Right renal pelvis (tissue), 4 donors: ENCODE results near the gene SARNP. TPM values are rescaled to one million over a fixed set of nuclear protein-coding genes. Genes with fewer than 3 reads are reported as not detected.
"Not testable (repeated sequence)": the region's sequence is repeated elsewhere in the genome, so short reads cannot be mapped to it uniquely, and the experiment has no call there.

Experiments used
- DNase-seq, 4 donors: peaks; one replicate each; pipeline ENCODE4 v3.0.0-alpha.2; 2013; ENCODE audit warnings: low read depth in 4 of 4, low spot score in 3 of 4, missing footprints in 1 of 4
- polyA plus RNA-seq, 4 donors: library from polyadenylated mRNA; unstranded; fragments of 120-200 nt; gene quantifications; one replicate each; pipeline ENCODE4 v1.2.1, GENCODE V29; 2013; ENCODE audit not compliant: insufficient read length in 4 of 4

The SARNP gene
- 100 to 1,000 TPM; 115 to 128 (median 124) TPM for polyA plus RNA-seq

DNA sequence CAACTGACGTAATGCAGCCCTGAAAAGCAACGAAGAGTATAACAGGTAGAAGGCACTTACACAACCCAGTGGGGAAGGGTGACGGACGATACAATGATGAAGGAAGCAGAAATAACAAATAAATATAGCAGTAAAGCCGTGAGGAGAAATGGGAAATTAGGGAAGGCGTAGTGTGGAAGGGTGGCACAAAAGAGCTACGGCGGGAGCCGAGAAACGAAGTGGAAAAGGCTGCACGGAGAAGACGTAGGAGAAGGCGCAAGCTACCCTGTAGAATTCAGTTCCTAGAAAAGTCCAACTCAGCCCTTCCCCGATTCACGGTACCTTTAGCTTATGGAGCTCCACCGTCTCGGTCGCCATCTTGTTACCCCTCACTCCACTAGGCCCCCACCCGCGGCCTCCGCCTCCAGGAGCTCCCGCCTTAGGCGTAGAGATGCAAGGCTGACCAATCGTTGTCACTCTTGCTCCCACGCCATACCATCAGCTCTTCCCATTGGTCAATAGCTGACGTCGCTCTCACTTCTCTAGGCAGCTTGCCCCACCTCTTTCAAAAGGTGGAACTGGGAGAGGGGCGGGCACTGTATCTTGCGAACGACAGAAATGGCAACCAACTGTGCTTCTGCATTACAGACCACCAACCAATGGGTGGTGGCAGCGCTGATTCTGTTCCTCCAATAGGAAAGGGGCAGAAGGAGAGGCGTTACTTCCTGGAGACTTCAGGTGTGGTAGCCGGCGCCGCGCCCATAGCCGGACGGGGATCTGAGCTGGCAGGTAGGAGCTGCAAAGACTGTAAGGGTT lies at the start of gene SARNP, which contains the start of gene ORMDL2:
TSS of gene SARNP (minus strand) at position 380 of the 795 bp plus-strand sequence. CDS start at position 357, 23 bp downstream.
TSS of gene ORMDL2 (plus strand) at position 697 of the 795 bp plus-strand sequence. CDS start 959 bp downstream, outside the sequence.
- DNase-seq, result peak; percentile 96 to 100 (median 100)

DNA sequence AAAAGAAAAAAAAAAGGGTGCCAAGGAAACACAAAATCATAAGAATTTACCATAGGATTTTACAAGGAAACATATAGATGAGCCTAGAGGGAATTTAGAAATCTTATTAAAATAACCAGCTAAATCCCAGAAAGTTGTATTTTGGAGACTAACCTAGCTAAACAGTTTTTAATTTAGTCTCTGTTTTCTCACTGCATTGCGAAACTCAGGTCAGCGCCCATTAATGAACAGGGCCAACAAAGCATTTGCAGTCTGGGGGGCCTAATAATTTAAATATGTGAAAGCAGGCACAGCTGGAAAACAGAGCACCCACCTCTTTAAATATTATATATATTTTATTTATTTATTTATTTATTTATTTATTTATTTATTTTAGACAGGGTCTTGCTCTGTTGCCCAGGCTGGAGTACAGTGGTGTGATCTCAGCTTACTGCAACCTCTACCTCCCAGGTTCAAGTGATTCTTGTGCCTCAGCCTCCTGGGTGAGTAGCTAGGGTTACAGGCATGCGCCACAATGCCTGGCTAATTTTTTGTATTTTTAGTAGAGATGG lies 49.0 kb upstream of the SARNP start:
- DNase-seq, result not testable (repeated sequence)

- DNase-seq, result no peak
These were observed 47.8 kb upstream of the SARNP start for GRCh38 chr12:55865327-55865726.

DNA sequence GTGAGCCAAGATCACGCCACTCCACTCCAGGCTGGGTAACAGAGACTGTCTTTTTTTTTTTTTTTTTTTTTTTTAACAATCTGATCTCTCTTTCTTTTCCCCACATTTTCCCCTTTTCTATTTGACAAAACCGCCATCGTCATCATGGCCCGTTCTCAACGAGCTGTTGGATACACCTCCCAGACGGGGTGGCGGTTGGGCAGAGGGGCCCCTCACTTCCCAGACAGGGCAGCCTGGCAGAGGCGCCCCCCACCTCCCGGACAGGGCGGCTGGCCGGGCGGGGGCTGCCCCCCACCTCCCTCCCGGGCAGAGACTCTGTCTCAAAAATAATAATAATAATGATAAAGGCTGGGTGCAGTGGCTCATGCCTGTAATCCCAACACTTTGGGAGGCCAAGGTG lies 45.4 kb upstream of the SARNP start:
- not testable (repeated sequence) for DNase-seq

GRCh38 chr12:55862286-55862685 lies 44.8 kb upstream of the SARNP start:
- DNase-seq, result no peak

- no peak for DNase-seq
These were observed 44.3 kb upstream of the SARNP start for GRCh38 chr12:55861871-55862270.

DNA sequence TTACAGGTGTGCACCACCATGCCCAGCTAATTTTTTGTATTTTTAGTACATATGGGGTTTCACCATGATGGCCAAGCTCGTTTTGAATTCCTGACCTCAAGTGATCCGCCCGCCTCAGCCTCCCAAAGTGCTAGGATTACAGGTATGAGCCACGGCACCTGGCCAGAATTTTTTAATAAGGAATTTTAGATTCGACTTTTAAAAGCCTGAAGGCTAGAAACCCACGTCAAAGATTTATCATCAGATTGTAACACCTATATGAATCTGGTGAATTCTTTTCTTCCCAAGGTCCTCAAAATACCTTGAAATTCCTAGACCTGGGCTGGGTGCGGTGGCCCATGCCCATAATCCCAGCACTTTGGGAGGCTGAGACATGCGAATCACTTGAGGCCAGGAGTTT lies 43.9 kb upstream of the SARNP start:
- no peak for DNase-seq

DNA sequence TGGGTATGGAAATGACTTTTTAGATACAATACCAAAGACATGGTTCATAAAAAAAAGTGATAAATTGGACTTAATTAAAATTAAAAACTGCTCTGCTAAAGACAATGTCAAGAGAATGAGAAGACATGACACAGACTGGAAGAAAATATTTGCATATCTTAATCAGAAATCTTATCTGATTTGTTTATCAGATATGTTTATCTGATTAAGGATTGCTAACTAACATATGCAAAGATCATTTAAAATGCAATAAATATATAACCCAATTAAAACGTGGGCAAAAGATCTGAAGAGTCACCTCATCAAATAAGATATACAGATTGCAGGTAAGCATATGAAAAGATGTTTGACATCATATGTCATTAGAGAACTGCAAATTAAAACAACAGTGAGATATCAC lies 35.2 kb upstream of the SARNP start:
- DNase-seq, result no peak

DNA sequence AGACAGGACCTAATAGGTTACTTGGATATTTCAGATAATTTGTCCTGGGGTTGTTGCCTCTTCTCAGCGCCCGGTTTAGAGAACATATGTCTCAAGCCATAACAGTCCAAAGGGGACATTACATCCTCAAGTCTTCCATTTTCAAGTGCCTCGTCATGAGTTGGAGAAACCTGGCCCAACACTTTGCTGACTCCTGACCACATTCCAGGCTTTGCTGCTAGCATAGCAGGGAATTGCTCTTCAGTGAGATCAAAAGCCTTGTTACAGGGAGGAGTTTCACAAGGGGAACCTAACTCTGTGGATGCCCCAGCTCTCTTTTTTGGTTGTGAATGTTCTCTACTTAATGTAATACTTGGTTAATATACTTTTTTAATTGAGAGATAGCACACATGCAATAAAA lies 33.4 kb upstream of the SARNP start:
- no peak for DNase-seq

GRCh38 chr12:55850401-55850800 lies 32.9 kb upstream of the SARNP start:
- no peak for DNase-seq

- no peak for DNase-seq
These were observed 32.3 kb upstream of the SARNP start for GRCh38 chr12:55849616-55850343.

DNA sequence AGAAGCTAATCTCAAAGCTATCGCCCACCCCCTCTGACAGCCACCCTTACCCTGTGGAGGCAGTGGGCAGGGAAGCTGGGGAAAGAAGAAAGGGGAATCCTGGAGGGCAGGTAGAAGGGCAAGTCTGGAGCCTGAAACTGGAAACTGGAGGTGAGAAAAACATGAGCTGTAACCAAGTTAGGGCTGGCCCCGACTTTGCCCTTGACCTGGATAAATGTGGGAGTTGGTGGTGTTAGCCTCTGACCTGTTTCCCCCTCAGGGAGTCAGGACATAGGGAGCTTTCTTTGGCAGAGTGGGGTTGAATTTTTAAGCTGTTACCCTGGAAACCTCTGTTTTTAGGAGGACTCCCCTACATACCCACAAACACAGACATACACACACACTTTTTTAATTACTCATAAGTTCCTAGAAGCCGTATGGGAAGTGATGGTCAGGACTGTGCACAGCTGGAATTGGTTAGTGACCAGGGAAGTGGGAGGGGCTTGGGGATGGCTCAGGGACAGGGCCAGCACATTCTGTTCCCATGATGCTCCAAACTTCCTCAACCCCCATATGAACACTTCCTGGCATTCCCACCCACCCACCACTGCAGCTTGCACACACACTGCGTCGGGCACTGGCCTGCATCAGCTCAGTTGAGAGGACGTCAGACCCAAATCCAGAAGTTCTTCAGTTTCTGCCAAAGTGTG lies 30.2 kb upstream of the SARNP start:
- peak in 3 of 4 donors; percentile 59 to 74 (median 68) for DNase-seq

- DNase-seq, result no peak
These were observed 29.5 kb upstream of the SARNP start for GRCh38 chr12:55847033-55847432.

- no peak for DNase-seq
These were observed 28.4 kb upstream of the SARNP start for GRCh38 chr12:55845785-55846496.

DNA sequence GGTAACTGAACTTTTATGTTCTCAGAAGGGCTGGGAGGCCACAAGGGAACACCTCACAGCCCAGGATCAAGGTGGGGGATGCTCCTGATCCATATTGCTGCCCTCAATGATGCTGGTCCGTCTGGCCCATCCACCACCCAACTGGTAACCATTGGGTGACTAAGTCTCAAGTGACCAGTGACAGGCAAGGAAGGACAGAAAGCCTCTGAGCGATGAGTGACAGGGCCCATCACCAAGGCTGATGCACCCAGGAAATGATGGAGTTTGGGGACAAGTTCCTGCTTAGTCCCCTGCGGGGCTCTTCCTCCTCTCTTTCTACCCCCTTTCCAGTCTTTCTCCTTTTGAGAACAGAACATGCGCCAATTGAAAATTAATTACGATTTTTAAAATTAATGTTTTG lies 27.8 kb upstream of the SARNP start:
- no peak for DNase-seq

DNA sequence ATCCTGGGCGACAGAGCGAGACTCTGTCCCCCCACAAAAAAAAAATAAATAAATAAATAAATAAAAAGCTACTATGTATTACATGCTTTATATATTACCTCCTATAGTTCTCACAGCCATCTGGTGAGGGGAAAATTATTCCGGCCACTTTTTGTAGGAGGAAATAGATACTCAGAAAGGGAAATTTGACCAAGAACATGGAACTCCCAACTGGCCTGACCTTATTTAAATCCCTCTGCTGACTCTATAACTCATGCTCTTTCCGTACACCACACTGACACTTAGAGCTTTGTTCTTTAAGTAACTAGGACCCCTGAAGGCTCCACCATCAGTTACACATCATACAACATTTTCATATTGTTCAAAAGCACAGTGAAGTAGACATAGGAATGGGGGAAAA lies 27.4 kb upstream of the SARNP start:
- DNase-seq, result no peak

GRCh38 chr12:55843431-55843830 lies 25.9 kb upstream of the SARNP start:
- DNase-seq, result no peak

GRCh38 chr12:55842681-55843429 lies 25.3 kb upstream of the SARNP start, which contains the start of gene MMP19:
Gene MMP19 (minus strand): TSS chr12:55842936. CDS start chr12:55842830, 106 bp downstream.
- no peak for DNase-seq

- DNase-seq, result no peak
These were observed 23.2 kb upstream of the SARNP start for GRCh38 chr12:55840581-55841351.
